Gastrocnemius medialis (tissue), 4 donors: ENCODE data around the gene RTTN. TPM values are rescaled to one million over a fixed set of nuclear protein-coding genes. Genes with fewer than 3 reads are reported as not detected.

ENCODE experiments used
- ATAC-seq, 2 donors: fragments of 150-250 bp; one replicate each; pipeline ENCODE4 v1.9.1; 2016
- DNase-seq, 2 donors: peaks; one replicate each; pipeline ENCODE4 v3.0.0-alpha.2; 2019
- H3K27ac ChIP-seq, 4 donors: fragments of 200-600 bp; sonication (generic); 1 replicate in 1 of 4; 2 replicates in 3 of 4; pipeline ENCODE4 v1.5.1; 2016 to 2018; ENCODE audit warnings: mild to moderate bottlenecking in 2 of 4, moderate library complexity in 1 of 4
- H3K27me3 ChIP-seq, 3 donors: fragments of 200-600 bp; sonication (generic) in 2 of 3; 1 replicate in 1 of 3; 2 replicates in 2 of 3; pipeline versions ENCODE4 v1.5.1 to v1.6.0; 2016 to 2019; ENCODE audit warnings: mild to moderate bottlenecking in 1 of 3, moderate library complexity in 1 of 3
- H3K36me3 ChIP-seq, 2 donors: fragments of 200-600 bp; sonication (generic) in 1 of 2; one replicate each; pipeline ENCODE4 v1.5.1; 2017 to 2018
- H3K4me1 ChIP-seq, 2 donors: fragments of 200-600 bp; sonication (generic) in 1 of 2; one replicate each; pipeline ENCODE4 v1.5.1; 2016 to 2017; ENCODE audit warnings: mild to moderate bottlenecking in 2 of 2
- H3K4me3 ChIP-seq, 4 donors: fragments of 200-600 bp; sonication (generic) in 3 of 4; 1 replicate in 1 of 4; 2 replicates in 3 of 4; pipeline ENCODE4 v1.5.1; 2016 to 2019; ENCODE audit warnings: mild to moderate bottlenecking in 2 of 4
- H3K9me3 ChIP-seq, 3 donors: fragments of 200-600 bp; sonication (generic) in 2 of 3; 1 replicate in 1 of 3; 2 replicates in 2 of 3; pipeline ENCODE4 v1.5.1; 2016 to 2019
- CTCF ChIP-seq, 5 experiments: fragments of 450-650 bp in 3 of 5; fragments of 200-600 bp in 2 of 5; sonication (generic) in 2 of 5; IDR thresholded peaks in 4 of 5; conservative IDR thresholded peaks in 1 of 5; 1 replicate in 4 of 5; 2 replicates in 1 of 5; pipeline ENCODE4 v1.5.1; 2016 to 2019; ENCODE audit warnings: antibody characterized with exemption in 5 of 5, mild to moderate bottlenecking in 3 of 5, moderate library complexity in 3 of 5
- POLR2A ChIP-seq, 2 donors: fragments of 450-650 bp; IDR thresholded peaks; one replicate each; pipeline ENCODE4 v1.6.1; 2017; ENCODE audit warnings: antibody characterized with exemption in 2 of 2, mild to moderate bottlenecking in 2 of 2, moderate library complexity in 2 of 2
- in situ Hi-C, 4 donors: fragments of 200-750 bp; cut with MboI; loops; one replicate each; pipeline versions ENCODE4 v1.15.0 to v1.8.0; 2017; ENCODE audit warnings: low sequenced_read_pairs in 4 of 4
- intact Hi-C: fragments of 100-400 bp; cut with DNase I; formaldehyde crosslinking; loops from one replicate; pipeline ENCODE4 v1.15.1; 2023; ENCODE audit warnings: low total_unique reads
- total RNA-seq, 4 donors: library from RNA; depleted of rRNA; stranded (reverse); fragments of >200 nt; gene quantifications; one replicate each; pipeline versions ENCODE4 v1.1.0 to v1.2.3, GENCODE V29; 2016

Gene RTTN
- total RNA-seq, 4 donors from 2014 or later, result 3.2 to 9.7 (median 4.9) TPM

DNA sequence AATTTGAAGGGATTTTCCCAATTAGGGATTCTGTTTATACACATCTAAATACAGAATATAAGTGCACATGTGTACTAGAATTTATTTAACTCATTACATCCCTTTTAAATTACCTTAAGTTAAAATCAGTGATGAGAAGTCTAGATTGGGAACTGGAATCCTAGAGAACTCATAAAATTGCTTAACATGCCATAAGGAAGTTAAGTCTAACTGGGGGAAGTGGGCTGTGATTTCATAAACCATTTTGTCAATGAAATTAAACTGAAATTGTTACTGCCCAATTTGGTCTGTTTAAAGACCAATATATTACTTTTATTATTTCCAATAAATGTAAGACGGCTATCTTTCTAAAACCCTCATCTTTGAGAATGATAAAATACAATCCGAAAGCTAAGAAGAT, 185.5 kb downstream of the RTTN start:
- H3K4me1 ChIP-seq, result peaks cover 0 to 5% of the 10 kb centered on the region in 2 donors
- H3K9me3 ChIP-seq, result no peaks in the 10 kb centered on the region
- H3K27me3 ChIP-seq, result no peaks in the 10 kb centered on the region
- no peak for ATAC-seq
- in situ Hi-C loops (no loop called here), intact Hi-C loops (no loop called here)
- DNase-seq, result no peak
- TF ChIP-seq CTCF (IDR thresholded peaks at IDR 0.05 in 4 of 5, conservative IDR thresholded peaks at IDR 0.05 in 1 of 5) (no peak), POLR2A (IDR thresholded peaks at IDR 0.05) (no peak)
- peaks cover 0 to 52% of the 10 kb centered on the region in 2 donors for H3K36me3 ChIP-seq
- H3K4me3 ChIP-seq, result no peak overlapping the region
- no peak overlapping the region for H3K27ac ChIP-seq

- peaks cover 0 to 7% of the 10 kb centered on the region in 2 donors for H3K4me1 ChIP-seq
- H3K4me3 ChIP-seq, result no peak overlapping the region
- no peak for TF ChIP-seq CTCF (IDR thresholded peaks at IDR 0.05 in 4 of 5, conservative IDR thresholded peaks at IDR 0.05 in 1 of 5)
- no peak for TF ChIP-seq POLR2A (IDR thresholded peaks at IDR 0.05)
- peaks cover 0 to 48% of the 10 kb centered on the region in 2 donors for H3K36me3 ChIP-seq
- ATAC-seq, result no peak
- intact Hi-C loops, result no loop called here
- H3K9me3 ChIP-seq, result no peaks in the 10 kb centered on the region
- no peak overlapping the region for H3K27ac ChIP-seq
- DNase-seq, result no peak
- no peaks in the 10 kb centered on the region for H3K27me3 ChIP-seq
- in situ Hi-C loops, result no loop called here
These were observed 186.4 kb downstream of the RTTN start for GRCh38 chr18:70019136-70019535.

DNA sequence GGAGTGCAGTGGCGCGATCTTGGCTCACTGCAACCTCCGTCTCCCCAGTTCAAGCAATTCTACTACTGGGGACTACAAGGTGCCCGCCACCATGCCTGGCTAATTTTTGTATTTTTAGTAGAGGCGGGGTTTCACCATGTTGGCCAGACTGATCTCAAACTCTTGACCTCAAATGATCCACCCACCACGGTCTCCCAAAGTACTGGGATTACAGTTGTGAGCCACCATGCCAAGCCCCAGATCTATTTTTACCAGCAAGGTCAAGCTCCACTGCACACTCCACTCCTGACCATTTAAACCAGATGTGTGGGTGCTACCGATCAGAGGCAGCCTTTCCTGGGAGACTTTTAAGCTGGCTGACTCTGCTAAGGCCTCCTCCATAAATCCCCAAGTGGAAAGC, 190.4 kb downstream of the RTTN start:
- intact Hi-C loops, result no loop called here
- H3K27ac ChIP-seq, result no peak overlapping the region
- ATAC-seq (peak in 1 of 2 donors; percentile 36), DNase-seq (no peak)
- H3K4me3 ChIP-seq, result no peak overlapping the region
- in situ Hi-C loops, result no loop called here
- H3K27me3 ChIP-seq, result no peaks in the 10 kb centered on the region
- H3K9me3 ChIP-seq, result no peaks in the 10 kb centered on the region
- H3K4me1 ChIP-seq, result peaks cover 0 to 7% of the 10 kb centered on the region in 2 donors
- TF ChIP-seq POLR2A (IDR thresholded peaks at IDR 0.05) (no peak), CTCF (IDR thresholded peaks at IDR 0.05 in 4 of 5, conservative IDR thresholded peaks at IDR 0.05 in 1 of 5) (no peak)
- peaks cover 0 to 25% of the 10 kb centered on the region in 2 donors for H3K36me3 ChIP-seq

- DNase-seq (no peak), ATAC-seq (no peak)
- Histone ChIP-seq H3K4me1 (no peaks in the 10 kb centered on the region), H3K36me3 (peaks cover 0 to 11% of the 10 kb centered on the region in 2 donors), H3K27ac (no peak overlapping the region), H3K4me3 (no peak overlapping the region), H3K9me3 (no peaks in the 10 kb centered on the region), H3K27me3 (no peaks in the 10 kb centered on the region)
- in situ Hi-C loops, result no loop called here
- no peak for TF ChIP-seq CTCF (IDR thresholded peaks at IDR 0.05 in 4 of 5, conservative IDR thresholded peaks at IDR 0.05 in 1 of 5)
- no peak for TF ChIP-seq POLR2A (IDR thresholded peaks at IDR 0.05)
- intact Hi-C loops, result no loop called here
These were observed 199.9 kb downstream of the RTTN start for GRCh38 chr18:70005580-70005979.

- no peak for TF ChIP-seq POLR2A (IDR thresholded peaks at IDR 0.05)
- TF ChIP-seq CTCF (IDR thresholded peaks at IDR 0.05 in 4 of 5, conservative IDR thresholded peaks at IDR 0.05 in 1 of 5), result no peak
- in situ Hi-C loops, result no loop called here
- Histone ChIP-seq H3K27me3 (no peaks in the 10 kb centered on the region), H3K4me3 (no peak overlapping the region), H3K4me1 (no peaks in the 10 kb centered on the region), H3K36me3 (peaks cover 0 to 11% of the 10 kb centered on the region in 2 donors), H3K9me3 (no peaks in the 10 kb centered on the region), H3K27ac (no peak overlapping the region)
- DNase-seq (no peak), ATAC-seq (no peak)
- intact Hi-C loops, result no loop called here
These were observed 200.8 kb downstream of the RTTN start for GRCh38 chr18:70004696-70005095.
